Measurements from ENCODE around the gene MGAT4A.
A peak's percentile ranks its signal among the peaks of the same experiment; 100 is the strongest.

The MGAT4A gene

DNA sequence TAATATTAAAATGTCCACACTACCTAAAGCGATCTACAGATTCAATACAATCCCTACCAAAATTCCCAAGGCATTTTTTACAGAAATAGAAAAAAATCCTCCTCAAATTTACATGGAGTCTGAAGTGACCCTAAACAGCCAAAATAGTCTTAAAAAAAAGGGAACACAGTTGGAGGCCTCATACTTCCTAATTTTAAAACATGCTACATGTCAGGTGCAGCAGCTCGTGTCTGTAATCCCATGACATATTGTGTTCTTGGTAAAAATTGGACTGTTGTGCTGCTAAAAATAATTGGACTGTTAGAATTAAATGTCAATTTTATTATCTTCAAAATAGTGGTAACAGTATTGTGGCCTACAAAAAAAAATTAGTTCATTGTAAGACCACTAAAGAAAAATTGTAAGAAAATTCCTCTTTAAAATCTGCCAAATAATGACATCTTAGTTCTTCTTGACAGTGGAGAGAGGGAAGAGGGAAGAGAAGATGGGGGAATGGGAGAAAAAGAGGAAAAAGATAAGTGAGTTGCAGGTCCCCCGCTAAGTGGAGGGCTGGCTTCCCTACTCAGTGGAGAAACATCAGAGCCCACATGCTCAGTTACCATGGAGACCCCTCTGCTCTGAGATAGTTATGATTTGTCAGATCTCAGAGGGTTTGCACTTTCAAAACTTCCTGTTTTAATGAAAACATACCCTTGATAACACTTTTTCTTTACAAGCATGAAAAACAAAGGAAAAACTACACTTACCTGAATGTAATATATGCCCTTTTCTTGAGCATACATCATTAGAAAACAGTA lies 76.0 kb downstream of the MGAT4A start:
- no peak overlapping the region for H3K4me3 ChIP-seq (ENCODE audit: low read depth, low read length)
- no peak for DNase-seq (ENCODE audit: low read depth)
- TF ChIP-seq, protein P1, sequence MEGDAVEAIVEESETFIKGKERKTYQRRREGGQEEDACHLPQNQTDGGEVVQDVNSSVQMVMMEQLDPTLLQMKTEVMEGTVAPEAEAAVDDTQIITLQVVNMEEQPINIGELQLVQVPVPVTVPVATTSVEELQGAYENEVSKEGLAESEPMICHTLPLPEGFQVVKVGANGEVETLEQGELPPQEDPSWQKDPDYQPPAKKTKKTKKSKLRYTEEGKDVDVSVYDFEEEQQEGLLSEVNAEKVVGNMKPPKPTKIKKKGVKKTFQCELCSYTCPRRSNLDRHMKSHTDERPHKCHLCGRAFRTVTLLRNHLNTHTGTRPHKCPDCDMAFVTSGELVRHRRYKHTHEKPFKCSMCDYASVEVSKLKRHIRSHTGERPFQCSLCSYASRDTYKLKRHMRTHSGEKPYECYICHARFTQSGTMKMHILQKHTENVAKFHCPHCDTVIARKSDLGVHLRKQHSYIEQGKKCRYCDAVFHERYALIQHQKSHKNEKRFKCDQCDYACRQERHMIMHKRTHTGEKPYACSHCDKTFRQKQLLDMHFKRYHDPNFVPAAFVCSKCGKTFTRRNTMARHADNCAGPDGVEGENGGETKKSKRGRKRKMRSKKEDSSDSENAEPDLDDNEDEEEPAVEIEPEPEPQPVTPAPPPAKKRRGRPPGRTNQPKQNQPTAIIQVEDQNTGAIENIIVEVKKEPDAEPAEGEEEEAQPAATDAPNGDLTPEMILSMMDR (IDR thresholded peaks at IDR 0.05; ENCODE audit: low read depth, low read length, missing control alignments): no peak

DNA sequence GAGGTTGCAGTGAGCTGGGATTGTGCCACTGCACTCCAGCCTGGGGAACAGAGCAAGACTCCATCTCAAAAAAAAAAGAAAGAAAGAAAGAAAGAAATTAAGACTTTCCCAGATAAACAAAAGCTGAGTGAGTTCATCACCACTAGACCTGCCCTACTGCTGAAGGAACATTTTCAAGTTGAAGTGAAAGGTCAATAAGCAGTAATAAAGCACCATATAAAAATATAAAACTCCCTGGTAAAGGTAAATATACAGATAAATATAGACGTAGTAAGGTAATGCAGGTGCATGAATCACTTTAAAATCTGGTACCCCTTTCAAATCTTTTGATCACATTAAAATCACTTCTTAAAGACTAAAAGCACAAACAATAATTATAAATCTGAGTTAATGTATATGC lies 79.9 kb downstream of the MGAT4A start:
- DNase-seq (ENCODE audit: low read depth): no peak
- H3K4me3 ChIP-seq (ENCODE audit: low read depth, low read length): no peak overlapping the region
- TF ChIP-seq, protein P1 (IDR thresholded peaks at IDR 0.05; ENCODE audit: low read depth, low read length, missing control alignments): no peak

DNA sequence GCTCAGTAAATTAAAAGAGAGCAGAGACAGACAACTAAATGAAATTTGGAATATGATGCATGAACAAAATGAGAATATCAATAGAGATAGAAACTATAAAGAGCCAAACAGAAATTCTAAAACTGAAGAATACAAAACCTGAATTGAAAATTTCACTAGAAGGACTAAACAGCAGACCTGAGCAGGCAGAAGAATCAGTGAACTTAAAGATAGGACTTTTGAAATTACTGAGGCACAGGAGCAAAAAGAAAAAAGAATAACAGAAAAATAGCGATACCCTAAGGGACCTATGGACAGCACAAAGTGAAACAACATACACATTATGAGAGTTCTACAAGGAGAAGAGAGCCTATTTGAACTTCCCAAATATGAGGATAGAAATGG lies 80.9 kb downstream of the MGAT4A start:
- TF ChIP-seq, protein P1 (IDR thresholded peaks at IDR 0.05; ENCODE audit: low read depth, low read length, missing control alignments): no peak
- no peak overlapping the region for H3K4me3 ChIP-seq (ENCODE audit: low read depth, low read length)
- no peak for DNase-seq (ENCODE audit: low read depth)

DNA sequence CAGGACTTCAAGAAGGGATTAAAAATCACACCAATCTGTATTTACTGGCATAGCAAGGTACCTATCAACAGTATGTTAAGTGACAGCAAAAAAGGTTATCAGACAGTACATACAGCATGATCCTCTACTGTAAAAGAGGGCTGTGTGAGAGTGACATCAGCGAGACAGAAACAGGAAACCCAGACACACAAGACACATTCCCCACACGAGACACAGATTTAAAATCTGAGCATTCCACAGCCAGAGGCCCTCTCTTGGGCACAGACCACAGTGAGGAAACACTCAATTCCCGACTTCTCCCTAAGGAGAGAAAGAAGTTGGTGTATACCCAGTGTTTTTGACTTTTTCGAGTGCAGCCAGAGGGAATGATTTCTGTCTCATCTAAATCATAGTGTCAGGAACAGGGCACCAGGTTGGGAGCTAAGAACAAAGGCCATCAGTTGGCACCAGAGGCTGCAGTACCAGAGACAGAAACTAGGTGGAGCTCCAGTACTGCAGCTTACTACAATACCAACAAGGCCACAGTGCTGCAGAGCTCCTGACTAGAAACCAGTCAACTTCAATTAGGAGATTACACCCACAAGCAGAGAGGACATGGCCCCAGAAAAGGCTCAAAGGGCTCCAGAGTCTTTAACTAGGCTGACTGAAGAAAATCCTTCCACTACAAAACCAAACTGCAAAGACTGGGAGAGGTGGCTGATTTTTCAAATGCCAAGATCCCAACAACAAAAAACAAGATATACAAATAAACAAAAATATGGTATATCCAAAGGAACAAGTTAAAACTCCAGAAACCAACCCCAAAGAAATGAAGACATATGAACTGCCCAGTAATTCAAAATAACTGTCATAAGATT lies 81.6 kb downstream of the MGAT4A start:
- TF ChIP-seq, protein P1 (IDR thresholded peaks at IDR 0.05; ENCODE audit: low read depth, low read length, missing control alignments): peak; percentile 100
- DNase-seq (ENCODE audit: low read depth): peak; percentile 61
- no peak overlapping the region for H3K4me3 ChIP-seq (ENCODE audit: low read depth, low read length)

DNA sequence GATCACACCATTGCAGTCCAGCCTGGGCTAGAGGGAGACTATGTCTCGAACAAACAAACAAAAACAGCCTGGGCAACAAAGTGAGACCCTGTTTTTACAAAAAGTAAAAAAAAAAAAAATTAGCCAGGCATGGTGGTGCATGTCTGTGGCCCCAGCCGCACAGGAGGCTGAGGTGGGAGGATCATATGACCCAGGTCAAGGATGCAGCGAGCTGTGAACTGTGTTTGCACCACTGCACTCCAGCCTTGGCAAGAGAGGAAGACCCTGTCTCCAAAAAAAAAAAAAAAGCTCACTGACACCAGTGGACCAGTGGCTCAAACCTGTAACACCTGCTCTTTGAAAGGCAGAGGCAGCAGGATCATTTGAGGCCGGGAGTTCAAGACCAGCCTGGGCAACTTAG lies 82.5 kb downstream of the MGAT4A start:
- no peak for DNase-seq (ENCODE audit: low read depth)
- TF ChIP-seq, protein P1 (IDR thresholded peaks at IDR 0.05; ENCODE audit: low read depth, low read length, missing control alignments): no peak
- no peak overlapping the region for H3K4me3 ChIP-seq (ENCODE audit: low read depth, low read length)

DNA sequence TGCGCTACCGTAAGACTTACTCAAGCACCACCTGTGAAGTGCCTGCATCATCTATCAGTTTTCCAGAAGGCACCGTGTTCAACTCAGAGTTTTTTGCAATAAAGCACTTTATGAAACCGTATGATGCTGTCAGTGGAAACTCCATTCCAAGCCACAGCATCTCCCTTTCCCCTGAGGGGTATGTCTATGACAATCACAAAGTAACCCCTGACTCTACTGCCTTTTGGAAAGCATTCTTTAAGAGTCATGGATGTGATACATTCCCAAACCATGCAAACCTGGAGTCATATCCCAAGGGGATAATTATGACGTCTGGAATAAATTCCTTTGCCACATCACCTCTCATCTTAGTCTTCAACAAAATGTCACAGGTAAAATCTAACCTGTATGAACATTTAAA lies 83.3 kb downstream of the MGAT4A start:
- TF ChIP-seq, protein P1 (IDR thresholded peaks at IDR 0.05; ENCODE audit: low read depth, low read length, missing control alignments): no peak
- no peak overlapping the region for H3K4me3 ChIP-seq (ENCODE audit: low read depth, low read length)
- DNase-seq (ENCODE audit: low read depth): no peak
